A673 (cell line): ENCODE data around the gene HPRT1. TPM values are rescaled to one million over a fixed set of nuclear protein-coding genes. Genes with fewer than 3 reads are reported as not detected.

Source experiments
- BruUV-seq: library from RNA; stranded (reverse); fragments of 400-500 nt; replicated peaks from 2 replicates; lab custom pipeline; 2021; lab: Mats Ljungman, UMichigan
- CTCF ChIA-PET: fragments of 300-600 bp; sonication (Branson Sonifier 250); formaldehyde crosslinking; loops from one replicate; lab custom pipeline; 2022; ENCODE audit warnings: antibody characterized with exemption; lab: Charles Lee
- POLR2A ChIA-PET: fragments of 300-600 bp; sonication (Branson Sonifier 250); formaldehyde crosslinking; loops from one replicate; lab custom pipeline; 2022; ENCODE audit warnings: antibody characterized with exemption; ENCODE audit not compliant: low non-redundant PET; lab: Charles Lee
- DNase-seq: peaks from one replicate; pipeline ENCODE4 v3.0.0-alpha.2; 2015; ENCODE audit warnings: low spot score
- H3K27ac ChIP-seq: fragments of 200-600 bp; sonication (generic); 2 replicates; pipeline ENCODE4 v1.5.1; 2016; ENCODE audit warnings: mixed run types, low read depth, mild to moderate bottlenecking, mixed read lengths, antibody characterized with exemption, low read length; ENCODE audit not compliant: poor library complexity, severe bottlenecking
- H3K27me3 ChIP-seq: fragments of 200-600 bp; sonication (generic); replicated peaks from 2 replicates; pipeline ENCODE4 v1.6.1; 2017; ENCODE audit warnings: mixed run types, low read depth, mild to moderate bottlenecking, mixed read lengths, antibody characterized with exemption, low read length; ENCODE audit not compliant: insufficient read depth, poor library complexity
- H3K36me3 ChIP-seq: fragments of 200-600 bp; sonication (generic); 2 replicates; pipeline ENCODE4 v1.6.1; 2016; ENCODE audit warnings: mixed run types, mild to moderate bottlenecking, mixed read lengths, antibody characterized with exemption, low read length; ENCODE audit not compliant: insufficient read depth, poor library complexity, severe bottlenecking
- H3K4me1 ChIP-seq: fragments of 200-600 bp; sonication (generic); 2 replicates; pipeline ENCODE4 v1.6.1; 2017; ENCODE audit warnings: mixed run types, mild to moderate bottlenecking, mixed read lengths, antibody characterized with exemption, low read length; ENCODE audit not compliant: insufficient read depth, poor library complexity, severe bottlenecking
- H3K4me3 ChIP-seq: fragments of 200-600 bp; sonication (generic); 2 replicates; pipeline ENCODE4 v1.5.1; 2016; ENCODE audit warnings: low read depth, mixed run types, mild to moderate bottlenecking, mixed read lengths, low read length; ENCODE audit not compliant: poor library complexity, severe bottlenecking
- H3K9me3 ChIP-seq: fragments of 200-600 bp; sonication (generic); 2 replicates; pipeline ENCODE4 v1.6.1; 2016; ENCODE audit warnings: mixed run types, low read depth, mild to moderate bottlenecking, mixed read lengths, antibody characterized with exemption, low read length; ENCODE audit not compliant: poor library complexity, severe bottlenecking
- CTCF ChIP-seq: fragments of 300-800, 200-600 bp; sonication (generic); conservative IDR thresholded peaks from 2 replicates; pipeline ENCODE4 v1.5.1; 2017; ENCODE audit warnings: low read depth, mild to moderate bottlenecking, antibody characterized with exemption, low read length, moderate library complexity, mixed read lengths
- EZH2 ChIP-seq: fragments of 200-600 bp; sonication (generic); IDR thresholded peaks from 2 replicates; pipeline ENCODE4 v1.6.1; 2017; ENCODE audit warnings: borderline replicate concordance, low read depth, mild to moderate bottlenecking, mixed read lengths, antibody characterized with exemption, low read length; ENCODE audit not compliant: poor library complexity, severe bottlenecking
- intact Hi-C: fragments of 100-400 bp; cut with micrococcal nuclease; formaldehyde crosslinking; loops from one replicate; pipeline ENCODE4 v1.10.0; 2022; ENCODE audit not compliant: unreplicated experiment
- total RNA-seq: library from RNA; stranded (reverse); gene quantifications from 2 replicates; pipeline ENCODE4 v1.2.3, GENCODE V29; 2021

The HPRT1 gene
- total RNA-seq, 1 experiment from 2014 or later = 66.9 TPM

GRCh38 chrX:134528960-134529359 lies 69.0 kb downstream of the HPRT1 start:
- no peaks in the 10 kb centered on the region for H3K36me3 ChIP-seq

GRCh38 chrX:134529481-134529880 lies 69.5 kb downstream of the HPRT1 start:
- no peak for DNase-seq
- H3K9me3 ChIP-seq = no peaks in the 10 kb centered on the region

More at GRCh38 chrX:134528960-134529359, 69.0 kb downstream of the HPRT1 start:
- ChIA-PET CTCF (no interaction called here), POLR2A (no interaction called here)
- no peaks in the 10 kb centered on the region for H3K27me3 ChIP-seq
- H3K4me1 ChIP-seq = no peaks in the 10 kb centered on the region
- H3K27ac ChIP-seq = no peak overlapping the region
- H3K9me3 ChIP-seq = no peaks in the 10 kb centered on the region
- no peak overlapping the region for H3K4me3 ChIP-seq
- no TSS peak for BruUV-seq
- DNase-seq = no peak
- TF ChIP-seq EZH2 = no peak
- no peak for TF ChIP-seq CTCF
- intact Hi-C loops = no loop called here

GRCh38 chrX:134530845-134531244 lies 70.9 kb downstream of the HPRT1 start:
- H3K4me3 ChIP-seq = no peak overlapping the region
- H3K9me3 ChIP-seq = no peaks in the 10 kb centered on the region
- intact Hi-C loops = no loop called here
- no peaks in the 10 kb centered on the region for H3K27me3 ChIP-seq
- H3K36me3 ChIP-seq = no peaks in the 10 kb centered on the region
- no TSS peak for BruUV-seq
- CTCF ChIA-PET = no interaction called here
- no peak for DNase-seq
- no peaks in the 10 kb centered on the region for H3K4me1 ChIP-seq
- TF ChIP-seq CTCF (no peak), EZH2 (no peak)
- H3K27ac ChIP-seq = no peak overlapping the region
- POLR2A ChIA-PET = no interaction called here

More at GRCh38 chrX:134529481-134529880, 69.5 kb downstream of the HPRT1 start:
- POLR2A ChIA-PET = no interaction called here
- no peaks in the 10 kb centered on the region for H3K36me3 ChIP-seq
- H3K27me3 ChIP-seq = no peaks in the 10 kb centered on the region
- no peaks in the 10 kb centered on the region for H3K4me1 ChIP-seq
- no peak for TF ChIP-seq EZH2
- no peak for TF ChIP-seq CTCF
- BruUV-seq = no TSS peak
- CTCF ChIA-PET = no interaction called here
- H3K4me3 ChIP-seq = no peak overlapping the region
- H3K27ac ChIP-seq = no peak overlapping the region
- intact Hi-C loops = no loop called here
